Astrocyte of the spinal cord (primary cell): ENCODE measurements around the gene TMEFF2.

Experiments used
- DNase-seq: peaks from one replicate; pipeline ENCODE4 v3.0.0; 2011; ENCODE audit warnings: low read depth, low spot score
- H3K4me3 ChIP-seq: 2 replicates; pipeline ENCODE4 v1.5.1; 2011; ENCODE audit warnings: low read depth, mild to moderate bottlenecking, low read length, moderate library complexity
- in situ Hi-C: cut with HindIII; loops from 2 replicates; pipeline ENCODE4 v1.10.0; 2017; ENCODE audit warnings: low sequenced_read_pairs
- TF ChIP-seq, protein P1 (sequence below): IDR thresholded peaks from 2 replicates; pipeline ENCODE4 v1.5.1; 2012; ENCODE audit warnings: low read depth, mild to moderate bottlenecking, low read length, inconsistent platforms

The TMEFF2 gene

DNA sequence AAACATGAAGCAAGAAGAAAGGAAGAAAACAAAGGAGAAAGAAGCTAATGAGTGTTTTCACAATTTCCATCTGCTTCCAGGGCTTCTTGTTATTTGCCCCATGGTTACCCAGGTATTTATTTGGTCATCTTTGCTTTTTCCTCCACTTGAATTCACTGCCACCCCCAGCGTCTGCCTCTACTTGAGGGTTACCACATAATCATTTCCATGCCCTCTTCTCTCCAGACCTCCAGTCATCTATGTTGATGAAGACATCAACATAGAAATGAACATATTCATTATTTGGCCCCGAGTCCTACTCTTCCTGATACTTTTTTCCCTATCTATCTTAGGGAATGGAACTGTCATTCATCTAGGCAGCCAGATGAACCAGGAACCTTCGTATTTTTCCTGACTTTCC lies 214.2 kb downstream of the TMEFF2 start:
- TF ChIP-seq, protein P1, sequence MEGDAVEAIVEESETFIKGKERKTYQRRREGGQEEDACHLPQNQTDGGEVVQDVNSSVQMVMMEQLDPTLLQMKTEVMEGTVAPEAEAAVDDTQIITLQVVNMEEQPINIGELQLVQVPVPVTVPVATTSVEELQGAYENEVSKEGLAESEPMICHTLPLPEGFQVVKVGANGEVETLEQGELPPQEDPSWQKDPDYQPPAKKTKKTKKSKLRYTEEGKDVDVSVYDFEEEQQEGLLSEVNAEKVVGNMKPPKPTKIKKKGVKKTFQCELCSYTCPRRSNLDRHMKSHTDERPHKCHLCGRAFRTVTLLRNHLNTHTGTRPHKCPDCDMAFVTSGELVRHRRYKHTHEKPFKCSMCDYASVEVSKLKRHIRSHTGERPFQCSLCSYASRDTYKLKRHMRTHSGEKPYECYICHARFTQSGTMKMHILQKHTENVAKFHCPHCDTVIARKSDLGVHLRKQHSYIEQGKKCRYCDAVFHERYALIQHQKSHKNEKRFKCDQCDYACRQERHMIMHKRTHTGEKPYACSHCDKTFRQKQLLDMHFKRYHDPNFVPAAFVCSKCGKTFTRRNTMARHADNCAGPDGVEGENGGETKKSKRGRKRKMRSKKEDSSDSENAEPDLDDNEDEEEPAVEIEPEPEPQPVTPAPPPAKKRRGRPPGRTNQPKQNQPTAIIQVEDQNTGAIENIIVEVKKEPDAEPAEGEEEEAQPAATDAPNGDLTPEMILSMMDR: no peak
- H3K4me3 ChIP-seq: no peak overlapping the region
- no peak for DNase-seq
- in situ Hi-C loops: no loop called here

DNA sequence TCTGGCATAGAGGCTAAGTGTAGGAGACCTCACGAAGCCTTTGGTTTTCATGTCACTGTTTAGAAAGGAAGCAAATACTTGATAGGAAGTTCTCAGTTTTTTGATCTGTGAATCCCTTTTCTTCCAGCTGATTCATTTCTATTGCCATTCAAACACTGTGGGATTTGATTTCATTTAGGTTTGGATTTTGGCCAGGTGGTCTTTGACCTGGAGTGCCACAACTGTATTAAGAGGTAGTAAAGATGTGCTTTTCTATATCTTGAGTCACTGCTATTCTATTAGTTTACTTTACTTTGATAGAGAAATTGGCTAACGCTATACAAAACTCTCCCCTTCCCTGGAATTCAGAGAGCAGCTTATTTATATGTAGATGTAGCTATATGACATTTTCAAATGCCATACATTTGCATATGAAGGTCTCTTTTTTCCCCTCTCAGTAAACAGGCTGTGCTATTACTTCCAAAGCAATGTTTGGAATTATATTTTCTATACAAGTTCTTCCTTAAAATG lies 215.5 kb downstream of the TMEFF2 start:
- no peak for DNase-seq
- no peak overlapping the region for H3K4me3 ChIP-seq
- in situ Hi-C loops: no loop called here
- TF ChIP-seq, protein P1: no peak

DNA sequence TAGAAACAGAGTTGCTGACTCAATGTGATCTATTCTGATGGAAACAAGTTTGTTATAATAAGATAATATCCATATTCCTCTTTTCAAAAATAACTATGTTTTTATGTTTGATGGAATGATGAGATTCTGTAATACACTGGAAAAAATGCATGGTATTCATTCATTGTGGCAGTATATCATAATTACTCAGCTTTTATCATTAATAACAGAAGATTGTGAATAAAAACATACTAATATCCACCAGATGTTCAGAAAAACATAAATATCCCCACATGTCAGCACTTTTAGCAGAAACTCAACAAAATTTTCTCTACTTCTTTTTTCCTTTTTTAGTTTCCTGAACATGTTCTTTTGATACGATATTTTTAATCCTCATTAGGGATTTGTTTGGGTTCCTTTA lies 217.0 kb downstream of the TMEFF2 start:
- no peak for DNase-seq
- in situ Hi-C loops: no loop called here
- H3K4me3 ChIP-seq: no peak overlapping the region
- TF ChIP-seq, protein P1: no peak

DNA sequence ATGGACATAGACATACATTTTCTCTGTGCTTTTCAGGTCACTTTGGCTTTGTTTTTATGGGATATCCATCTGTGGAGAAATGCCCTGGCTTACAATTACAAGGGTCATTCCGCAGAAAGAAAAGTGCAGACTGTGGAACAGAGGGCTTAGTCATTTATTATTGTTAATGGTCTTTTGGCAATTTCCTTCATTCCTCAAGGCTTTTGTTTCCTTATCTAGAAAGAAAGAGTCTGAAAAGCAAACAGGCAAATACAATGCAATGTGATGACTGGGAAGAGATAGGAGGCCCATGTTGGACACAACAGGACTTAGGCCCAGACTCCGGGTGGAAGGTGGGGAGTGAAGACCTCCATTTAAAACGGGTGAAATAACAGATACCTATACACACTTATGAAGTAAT lies 218.3 kb downstream of the TMEFF2 start:
- DNase-seq: peak; percentile 87
- TF ChIP-seq, protein P1: no peak

DNA sequence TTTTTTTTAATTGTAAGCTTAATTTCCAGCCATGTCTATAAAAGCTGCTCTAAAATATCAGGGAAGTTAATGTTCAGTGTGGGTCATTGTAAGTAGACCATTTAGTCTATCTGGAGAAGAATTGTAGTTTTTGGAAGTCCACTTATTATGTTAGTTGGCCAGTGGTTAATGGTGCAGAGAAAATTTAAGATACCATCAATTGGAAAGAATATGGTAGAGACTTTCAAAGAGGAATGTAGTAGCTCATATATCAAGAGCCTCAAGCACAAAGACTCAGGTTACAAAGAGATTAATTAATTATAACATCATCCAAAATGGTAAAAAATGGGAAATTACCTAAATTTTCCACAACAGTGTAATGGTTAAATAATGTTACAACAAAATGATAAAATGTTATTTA lies 220.1 kb downstream of the TMEFF2 start:
- no peak overlapping the region for H3K4me3 ChIP-seq
- in situ Hi-C loops: no loop called here
- DNase-seq: no peak
- TF ChIP-seq, protein P1: no peak

More for the DNA sequence above, 218.3 kb downstream of the TMEFF2 start:
- no peak overlapping the region for H3K4me3 ChIP-seq
- in situ Hi-C loops: no loop called here

DNA sequence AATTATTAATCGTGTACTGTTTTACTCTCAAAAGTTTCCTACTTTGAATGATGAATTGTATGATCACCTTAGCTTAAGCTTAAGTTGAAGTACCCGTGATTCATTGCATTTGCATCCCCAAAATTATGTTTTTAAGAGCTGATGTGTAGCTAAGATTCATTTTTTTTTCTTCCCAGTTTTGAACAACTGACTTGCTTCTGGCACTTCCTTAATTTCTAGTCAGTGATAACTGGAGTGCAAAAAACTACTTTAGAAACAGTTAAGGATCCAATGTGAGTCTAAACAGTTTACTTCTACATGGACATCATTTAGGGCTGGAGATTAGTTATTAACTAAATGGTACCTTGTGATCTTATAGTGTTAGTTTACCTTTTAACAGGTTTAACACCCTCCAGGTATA lies 223.9 kb downstream of the TMEFF2 start:
- in situ Hi-C loops: no loop called here
- no peak overlapping the region for H3K4me3 ChIP-seq
- DNase-seq: no peak
- TF ChIP-seq, protein P1: no peak

DNA sequence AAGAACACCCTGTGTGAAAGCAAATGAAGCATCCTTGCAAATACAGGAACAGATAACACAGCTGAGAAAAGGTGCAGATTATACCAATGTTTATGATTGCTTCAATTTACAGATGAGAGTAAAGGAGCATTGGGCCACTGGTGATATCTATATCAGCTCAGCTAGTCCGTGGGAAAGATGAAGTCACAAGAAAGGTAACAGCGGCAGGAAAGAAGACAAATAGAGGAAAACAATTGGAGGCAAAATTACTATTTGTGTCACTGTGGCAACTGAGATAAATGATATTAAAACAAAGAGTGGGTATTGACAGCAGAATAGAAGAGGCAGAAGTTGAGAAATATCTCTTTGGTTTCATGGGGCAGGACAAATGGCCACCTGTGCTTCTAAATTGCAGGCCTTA lies 226.6 kb downstream of the TMEFF2 start:
- in situ Hi-C loops: no loop called here
- no peak for DNase-seq
- H3K4me3 ChIP-seq: no peak overlapping the region
- TF ChIP-seq, protein P1: no peak
